Epidermal melanocyte (primary cell): ENCODE data around the gene GEMIN4.
"Not testable (repeated sequence)": the region's sequence is repeated elsewhere in the genome, so short reads cannot be mapped to it uniquely, and the experiment has no call there.

Source experiments
- DNase-seq: peaks from one replicate; pipeline ENCODE4 v3.0.0; 2011; ENCODE audit warnings: low spot score; ENCODE audit not compliant: insufficient read length

Gene GEMIN4

DNA sequence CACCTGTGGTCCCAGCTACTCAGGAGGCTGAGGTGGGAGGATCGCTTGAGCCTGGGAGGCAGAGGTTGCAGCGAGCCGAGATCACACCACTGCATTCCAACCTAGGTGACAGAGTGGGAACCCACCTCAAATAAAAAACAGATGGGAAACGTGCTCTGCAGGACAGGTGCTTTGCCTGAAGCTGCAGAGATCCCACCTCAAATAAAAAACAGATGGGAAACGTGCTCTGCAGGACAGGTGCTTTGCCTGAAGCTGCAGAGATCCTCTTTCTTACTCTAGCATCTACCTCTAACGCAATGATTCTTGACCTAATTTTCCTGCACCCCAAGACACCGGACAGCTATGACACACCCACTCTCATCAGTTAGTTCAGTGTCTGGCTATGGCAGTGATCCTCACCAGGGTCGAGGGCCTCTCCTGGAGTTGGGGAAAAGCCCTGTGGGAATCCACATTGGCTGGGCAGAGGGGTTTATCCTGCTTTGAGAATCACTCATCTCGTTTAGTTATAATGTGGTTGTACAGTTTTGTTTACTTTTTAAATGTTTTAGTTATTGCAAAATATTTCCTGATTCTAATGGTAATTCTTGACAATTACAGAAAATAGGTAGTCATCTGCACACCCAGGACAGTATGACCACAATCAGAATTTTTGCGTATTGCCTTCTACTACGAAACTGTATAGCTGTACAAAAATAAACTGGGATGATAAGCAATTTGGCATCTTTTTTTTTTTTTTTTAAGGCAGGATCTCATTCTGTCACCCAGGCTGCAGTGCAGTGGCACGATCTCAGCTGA is 48.8 kb downstream of the GEMIN4 start:
- no peak for DNase-seq

DNA sequence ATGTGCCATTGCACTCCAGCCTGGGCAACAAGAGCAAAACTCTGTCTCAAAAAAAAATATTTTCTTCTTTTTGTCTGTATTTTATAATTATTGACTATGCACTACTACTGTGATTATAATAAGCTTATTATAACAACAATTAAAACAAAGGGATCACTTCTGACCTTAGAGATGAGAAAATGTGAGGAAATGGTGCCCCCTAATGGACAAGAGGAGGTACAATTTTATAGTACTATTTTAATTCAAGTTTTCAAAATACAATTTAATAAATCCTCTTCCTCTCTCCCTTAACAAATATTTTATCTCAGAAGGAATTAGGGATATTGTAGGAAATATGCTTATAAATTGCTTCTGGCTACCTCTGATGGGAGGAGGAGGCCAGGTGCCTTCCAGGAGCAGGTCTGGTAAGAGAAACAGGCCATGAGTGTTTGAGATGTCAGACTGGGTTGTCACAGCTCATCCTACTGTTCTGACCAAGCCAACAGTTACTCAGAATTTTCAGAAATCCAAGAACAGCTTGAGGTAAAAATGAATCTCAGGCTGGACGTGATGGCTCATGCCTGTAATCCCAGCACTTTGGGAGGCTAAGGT is 51.5 kb downstream of the GEMIN4 start:
- peak; percentile 63 for DNase-seq

DNA sequence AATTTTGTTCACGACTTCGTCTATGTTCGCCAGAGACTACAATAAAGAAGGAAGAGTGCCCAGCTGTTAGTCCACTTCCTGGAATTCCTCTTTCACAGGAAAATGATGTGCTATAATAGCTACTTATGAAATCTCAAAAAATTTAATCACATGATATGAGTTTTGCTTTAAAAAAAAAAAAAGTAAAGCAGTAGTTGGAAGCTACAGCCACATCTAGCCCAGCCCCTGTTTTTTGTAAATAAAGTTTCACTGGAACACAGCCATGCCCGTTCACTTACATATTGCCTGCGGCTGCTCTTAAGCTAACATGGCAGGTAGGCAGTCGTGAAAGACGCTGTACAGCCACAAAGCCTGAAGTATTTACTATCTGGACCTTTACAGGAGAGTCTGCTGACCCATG is 52.7 kb downstream of the GEMIN4 start:
- DNase-seq = no peak

DNA sequence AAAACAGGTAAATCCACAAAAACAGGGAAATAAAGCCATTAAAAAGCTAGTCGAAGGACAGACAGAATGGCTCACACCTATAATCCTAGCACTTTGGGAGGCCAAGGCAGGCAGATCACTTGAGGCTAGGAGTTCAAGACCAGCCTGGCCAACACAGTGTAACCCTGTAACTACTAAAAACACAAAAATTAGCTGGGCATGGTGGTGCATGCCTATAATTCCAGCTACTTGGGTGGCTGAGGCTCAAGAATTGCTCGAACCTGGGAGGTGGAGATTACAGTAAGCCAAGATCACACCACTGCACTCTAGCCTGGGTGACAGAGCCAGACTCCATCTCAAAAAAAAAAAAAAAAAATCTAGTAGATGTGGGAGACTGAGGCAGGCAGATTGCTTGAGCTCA is 54.0 kb downstream of the GEMIN4 start:
- DNase-seq = not testable (repeated sequence)

DNA sequence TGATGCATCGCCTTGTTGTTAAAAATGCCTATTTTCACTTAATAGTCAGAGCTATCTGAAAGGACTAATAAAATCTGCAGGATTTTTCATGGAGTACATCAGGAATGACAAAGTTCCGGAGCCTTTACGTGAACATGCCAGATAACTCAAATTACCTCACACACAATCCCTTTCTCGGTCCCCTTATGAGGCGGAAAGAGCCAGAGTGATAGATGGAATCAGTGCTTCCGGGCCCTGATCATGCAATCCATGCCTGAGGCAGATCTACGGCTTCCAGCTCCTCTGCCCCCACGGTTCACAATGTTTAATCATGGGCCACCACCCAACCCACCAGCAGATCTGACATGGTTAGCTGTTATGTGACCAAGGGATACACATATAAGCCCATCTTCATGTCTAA is 54.4 kb downstream of the GEMIN4 start:
- DNase-seq = no peak

DNA sequence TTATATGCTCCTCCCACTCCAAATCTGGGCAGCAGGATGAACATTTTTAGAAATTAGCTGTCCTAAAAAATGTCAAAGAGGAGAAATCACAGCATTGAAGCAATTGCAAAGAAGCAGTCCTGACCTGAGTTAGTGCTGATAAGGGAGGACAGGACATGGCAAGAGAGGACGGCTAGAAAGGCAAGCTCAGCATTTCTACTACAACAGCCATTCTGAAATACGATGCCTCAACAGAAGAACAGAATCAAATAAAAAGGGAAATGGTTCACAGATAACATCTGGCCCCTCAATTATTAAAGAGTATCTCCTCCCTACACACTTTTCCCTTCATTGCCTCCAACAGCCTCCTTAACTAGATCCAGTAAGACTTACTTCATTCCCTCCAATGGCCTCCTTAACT is 55.7 kb downstream of the GEMIN4 start:
- no peak for DNase-seq
